ENCODE results near the gene GABRD. TPM values are rescaled to one million over a fixed set of nuclear protein-coding genes. Genes with fewer than 3 reads are reported as not detected.

GABRD gene
- total RNA-seq, 1 donor from 2014 or later, result not detected

- TF ChIP-seq EZH2 (IDR thresholded peaks at IDR 0.05; ENCODE audit: insufficient read depth, low read length) (no peak), CTCF (IDR thresholded peaks at IDR 0.05; ENCODE audit: insufficient read depth, low read depth, low read length) (no peak)
- H3K4me1 ChIP-seq (ENCODE audit: insufficient read depth, low read length), result no peaks in the 10 kb centered on the region
- H3K4me3 Mint-ChIP-seq (ENCODE audit: unreplicated experiment), result no peak overlapping the region
- H3K27me3 ChIP-seq (ENCODE audit: insufficient read depth, low read length), result peaks cover 16% of the 10 kb centered on the region
- no peaks in the 10 kb centered on the region for H3K9me3 Mint-ChIP-seq (ENCODE audit: unreplicated experiment)
- H2AFZ ChIP-seq (ENCODE audit: low read depth, low read length), result no peak overlapping the region
- H3K27me3 Mint-ChIP-seq (ENCODE audit: low read depth, unreplicated experiment), result no peaks in the 10 kb centered on the region
- no peak overlapping the region for H3K4me2 ChIP-seq (ENCODE audit: low read length)
- no peaks in the 10 kb centered on the region for H3K4me1 Mint-ChIP-seq (ENCODE audit: low read depth, unreplicated experiment)
- peaks cover 4% of the 10 kb centered on the region for H3K36me3 Mint-ChIP-seq (ENCODE audit: low read depth, unreplicated experiment)
- no peak overlapping the region for H3K4me3 ChIP-seq (ENCODE audit: insufficient read depth, low read depth, low read length)
- no peaks in the 10 kb centered on the region for H3K79me2 ChIP-seq (ENCODE audit: insufficient read depth, low read length)
- no peak overlapping the region for H3K9ac ChIP-seq (ENCODE audit: low read length)
- H3K27ac Mint-ChIP-seq (ENCODE audit: unreplicated experiment), result no peak overlapping the region
- FAIRE-seq (no peak), DNase-seq (ENCODE audit: low read depth) (no peak)
- no peak overlapping the region for H3K27ac ChIP-seq (ENCODE audit: low read depth, low read length)
- H4K20me1 ChIP-seq (ENCODE audit: insufficient read depth, low read length), result no peaks in the 10 kb centered on the region
- H3K36me3 ChIP-seq (ENCODE audit: insufficient read depth, low read length), result no peaks in the 10 kb centered on the region
- H3K9me3 ChIP-seq (ENCODE audit: insufficient read depth, low read depth, low read length), result no peaks in the 10 kb centered on the region
Observed at GRCh38 chr1:2054560-2054959, 35.4 kb downstream of the GABRD start.

GRCh38 chr1:2055911-2056575 is 36.9 kb downstream of the GABRD start:
- H3K9me3 ChIP-seq (ENCODE audit: insufficient read depth, low read depth, low read length), result no peaks in the 10 kb centered on the region
- Mint-ChIP-seq H3K27ac (ENCODE audit: unreplicated experiment) (no peak overlapping the region), H3K4me3 (ENCODE audit: unreplicated experiment) (no peak overlapping the region), H3K27me3 (ENCODE audit: low read depth, unreplicated experiment) (no peaks in the 10 kb centered on the region), H3K4me1 (ENCODE audit: low read depth, unreplicated experiment) (no peaks in the 10 kb centered on the region), H3K9me3 (ENCODE audit: unreplicated experiment) (no peaks in the 10 kb centered on the region), H3K36me3 (ENCODE audit: low read depth, unreplicated experiment) (peaks cover 4% of the 10 kb centered on the region)
- no peak overlapping the region for H3K4me2 ChIP-seq (ENCODE audit: low read length)
- no peaks in the 10 kb centered on the region for H3K4me1 ChIP-seq (ENCODE audit: insufficient read depth, low read length)
- H4K20me1 ChIP-seq (ENCODE audit: insufficient read depth, low read length), result no peaks in the 10 kb centered on the region
- no peak overlapping the region for H3K27ac ChIP-seq (ENCODE audit: low read depth, low read length)
- FAIRE-seq (no peak), DNase-seq (ENCODE audit: low read depth) (no peak)
- H3K79me2 ChIP-seq (ENCODE audit: insufficient read depth, low read length), result no peaks in the 10 kb centered on the region
- H3K27me3 ChIP-seq (ENCODE audit: insufficient read depth, low read length), result peaks cover 9% of the 10 kb centered on the region
- H2AFZ ChIP-seq (ENCODE audit: low read depth, low read length), result no peak overlapping the region
- no peak overlapping the region for H3K9ac ChIP-seq (ENCODE audit: low read length)
- no peak overlapping the region for H3K4me3 ChIP-seq (ENCODE audit: insufficient read depth, low read depth, low read length)
- H3K36me3 ChIP-seq (ENCODE audit: insufficient read depth, low read length), result no peaks in the 10 kb centered on the region
- TF ChIP-seq CTCF (IDR thresholded peaks at IDR 0.05; ENCODE audit: insufficient read depth, low read depth, low read length), result no peak
- no peak for TF ChIP-seq EZH2 (IDR thresholded peaks at IDR 0.05; ENCODE audit: insufficient read depth, low read length)

GRCh38 chr1:2056955-2057590 is 37.9 kb downstream of the GABRD start:
- no peak overlapping the region for H3K4me3 Mint-ChIP-seq (ENCODE audit: unreplicated experiment)
- H3K79me2 ChIP-seq (ENCODE audit: insufficient read depth, low read length), result no peaks in the 10 kb centered on the region
- H3K4me1 ChIP-seq (ENCODE audit: insufficient read depth, low read length), result peaks cover 4% of the 10 kb centered on the region
- H3K27ac Mint-ChIP-seq (ENCODE audit: unreplicated experiment), result no peak overlapping the region
- no peak for FAIRE-seq
- no peak overlapping the region for H3K4me3 ChIP-seq (ENCODE audit: insufficient read depth, low read depth, low read length)
- no peaks in the 10 kb centered on the region for H3K27me3 Mint-ChIP-seq (ENCODE audit: low read depth, unreplicated experiment)
- no peaks in the 10 kb centered on the region for H3K9me3 ChIP-seq (ENCODE audit: insufficient read depth, low read depth, low read length)
- no peak overlapping the region for H2AFZ ChIP-seq (ENCODE audit: low read depth, low read length)
- H3K4me2 ChIP-seq (ENCODE audit: low read length), result no peak overlapping the region
- no peaks in the 10 kb centered on the region for H3K36me3 ChIP-seq (ENCODE audit: insufficient read depth, low read length)
- H3K36me3 Mint-ChIP-seq (ENCODE audit: low read depth, unreplicated experiment), result peaks cover 7% of the 10 kb centered on the region
- DNase-seq (ENCODE audit: low read depth), result no peak
- no peak overlapping the region for H3K9ac ChIP-seq (ENCODE audit: low read length)
- no peak for TF ChIP-seq EZH2 (IDR thresholded peaks at IDR 0.05; ENCODE audit: insufficient read depth, low read length)
- TF ChIP-seq CTCF (IDR thresholded peaks at IDR 0.05; ENCODE audit: insufficient read depth, low read depth, low read length), result no peak
- peaks cover under 1% of the 10 kb centered on the region for H3K27me3 ChIP-seq (ENCODE audit: insufficient read depth, low read length)
- no peaks in the 10 kb centered on the region for H3K9me3 Mint-ChIP-seq (ENCODE audit: unreplicated experiment)
- no peak overlapping the region for H3K27ac ChIP-seq (ENCODE audit: low read depth, low read length)
- no peaks in the 10 kb centered on the region for H4K20me1 ChIP-seq (ENCODE audit: insufficient read depth, low read length)
- H3K4me1 Mint-ChIP-seq (ENCODE audit: low read depth, unreplicated experiment), result peaks cover 4% of the 10 kb centered on the region
